Measurements from ENCODE around the gene PIPOX.
"Not testable (repeated sequence)": the region's sequence is repeated elsewhere in the genome, so short reads cannot be mapped to it uniquely, and the experiment has no call there.

PIPOX gene

GRCh38 chr17:29080965-29081364, 38.0 kb downstream of the PIPOX start:
- Histone ChIP-seq H3K4me3 (no peak overlapping the region), H3K27me3 (no peaks in the 10 kb centered on the region), H3K36me3 (peaks cover 39 to 96% (median 80%) of the 10 kb centered on the region in 3 donors), H3K27ac (no peak overlapping the region), H3K4me1 (no peaks in the 10 kb centered on the region), H3K9me3 (no peaks in the 10 kb centered on the region)
- intact Hi-C loops (cut with DNase I; ENCODE audit: low total_unique reads): no loop called here
- no peak for DNase-seq
- no peak for TF ChIP-seq CTCF (IDR thresholded peaks at IDR 0.05)

DNA sequence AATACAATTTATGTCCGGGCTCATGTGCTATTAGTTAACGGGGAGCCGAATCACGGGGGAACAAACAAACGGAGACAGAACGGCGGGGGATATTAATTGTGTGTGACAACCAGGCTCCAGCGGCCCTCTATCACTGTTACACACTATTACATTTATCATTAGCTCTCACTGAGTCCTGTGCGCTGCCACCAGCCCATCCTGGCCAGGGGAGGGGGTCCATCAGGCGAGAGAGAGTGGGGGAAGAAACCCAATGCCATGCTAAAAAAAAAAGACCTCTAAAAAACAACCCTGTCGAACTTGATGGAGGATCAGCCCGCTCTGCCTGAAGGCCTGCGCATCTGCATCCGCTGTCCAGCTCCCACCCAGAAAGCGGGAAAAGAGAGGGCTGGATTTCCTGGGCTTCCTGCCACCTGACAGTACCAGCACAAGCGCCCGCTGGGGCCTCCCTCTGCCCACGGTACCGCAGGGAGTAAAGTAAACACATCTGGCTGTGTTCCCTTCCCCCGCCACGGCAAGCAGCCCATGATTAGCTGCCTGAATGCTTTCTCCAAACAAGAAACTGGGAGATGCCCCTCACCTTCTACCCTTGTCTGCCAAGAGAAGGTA, 41.7 kb downstream of the PIPOX start:
- H3K27ac ChIP-seq: no peak overlapping the region
- H3K4me3 ChIP-seq: no peak overlapping the region
- peaks cover 56 to 99% (median 95%) of the 10 kb centered on the region in 3 donors for H3K36me3 ChIP-seq
- TF ChIP-seq CTCF (IDR thresholded peaks at IDR 0.05): no peak
- no peaks in the 10 kb centered on the region for H3K27me3 ChIP-seq
- H3K9me3 ChIP-seq: no peaks in the 10 kb centered on the region
- H3K4me1 ChIP-seq: no peaks in the 10 kb centered on the region
- no peak for DNase-seq
- intact Hi-C loops (cut with DNase I; ENCODE audit: low total_unique reads): no loop called here

DNA sequence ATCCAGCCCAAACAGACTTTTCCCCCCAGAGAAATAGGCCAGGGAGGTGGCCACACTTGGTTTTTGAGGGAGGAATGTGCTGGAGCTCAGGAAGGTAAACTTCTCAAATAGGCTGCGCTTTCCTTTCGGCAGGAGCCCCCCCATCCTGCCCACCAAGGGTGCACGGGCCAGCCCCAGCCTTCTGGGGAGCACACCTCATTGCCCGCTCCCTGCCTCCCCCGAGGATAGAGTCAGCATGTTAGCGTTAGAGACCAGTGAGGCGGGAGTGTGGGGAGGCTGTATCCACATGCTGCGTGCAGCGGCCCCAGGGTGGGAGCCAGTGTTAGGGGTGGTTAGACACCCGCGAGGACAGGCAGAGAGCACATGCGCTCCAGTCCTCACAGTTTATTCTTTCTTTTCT, 42.3 kb downstream of the PIPOX start:
- no peak for TF ChIP-seq CTCF (IDR thresholded peaks at IDR 0.05)

DNA sequence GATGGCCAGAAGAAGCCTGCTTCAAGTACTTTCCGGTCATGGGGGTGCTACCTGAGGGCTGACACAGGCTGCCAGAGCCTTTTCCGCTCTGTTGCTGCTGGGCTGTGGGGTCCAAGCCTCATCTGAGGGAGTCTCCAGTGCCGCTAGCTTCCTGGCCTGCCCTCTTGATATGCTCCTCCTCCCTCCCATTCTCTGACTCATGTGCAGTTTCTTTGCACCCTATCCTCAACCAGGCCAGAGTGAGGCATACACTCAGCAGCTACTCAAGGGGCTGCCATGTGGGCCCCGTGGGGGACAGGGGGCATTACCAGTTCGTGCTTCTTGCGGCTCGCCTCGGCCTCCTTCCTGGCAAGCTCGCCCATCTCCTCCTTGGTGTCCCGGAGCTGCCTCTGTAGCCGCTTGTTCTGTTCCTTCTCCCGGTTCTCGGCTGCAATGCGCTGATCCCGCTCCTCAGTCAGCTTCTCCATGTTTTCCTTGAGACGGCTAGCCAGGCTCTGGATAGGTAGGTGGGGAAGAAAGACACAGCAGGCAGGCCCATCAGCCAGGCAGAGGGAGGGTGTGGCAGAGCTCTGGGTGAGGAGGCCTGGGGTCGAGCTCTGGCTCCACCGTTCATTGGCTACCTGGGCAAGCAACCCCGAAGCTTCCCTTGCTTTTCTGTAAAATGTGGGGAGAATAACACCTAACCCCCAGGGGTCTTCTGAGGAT, 43.8 kb downstream of the PIPOX start:
- Histone ChIP-seq H3K27ac (no peak overlapping the region), H3K9me3 (no peaks in the 10 kb centered on the region), H3K4me3 (no peak overlapping the region), H3K4me1 (no peaks in the 10 kb centered on the region), H3K36me3 (peaks cover 62 to 99% (median 95%) of the 10 kb centered on the region in 3 donors), H3K27me3 (no peaks in the 10 kb centered on the region)
- intact Hi-C loops (cut with DNase I; ENCODE audit: low total_unique reads): no loop called here
- no peak for TF ChIP-seq CTCF (IDR thresholded peaks at IDR 0.05)
- no peak for DNase-seq

More for the DNA sequence above, 42.3 kb downstream of the PIPOX start:
- intact Hi-C loops (cut with DNase I; ENCODE audit: low total_unique reads): no loop called here
- no peaks in the 10 kb centered on the region for H3K4me1 ChIP-seq
- no peaks in the 10 kb centered on the region for H3K27me3 ChIP-seq
- DNase-seq: no peak
- H3K27ac ChIP-seq: no peak overlapping the region
- peaks cover 57 to 99% (median 95%) of the 10 kb centered on the region in 3 donors for H3K36me3 ChIP-seq
- no peak overlapping the region for H3K4me3 ChIP-seq
- no peaks in the 10 kb centered on the region for H3K9me3 ChIP-seq

DNA sequence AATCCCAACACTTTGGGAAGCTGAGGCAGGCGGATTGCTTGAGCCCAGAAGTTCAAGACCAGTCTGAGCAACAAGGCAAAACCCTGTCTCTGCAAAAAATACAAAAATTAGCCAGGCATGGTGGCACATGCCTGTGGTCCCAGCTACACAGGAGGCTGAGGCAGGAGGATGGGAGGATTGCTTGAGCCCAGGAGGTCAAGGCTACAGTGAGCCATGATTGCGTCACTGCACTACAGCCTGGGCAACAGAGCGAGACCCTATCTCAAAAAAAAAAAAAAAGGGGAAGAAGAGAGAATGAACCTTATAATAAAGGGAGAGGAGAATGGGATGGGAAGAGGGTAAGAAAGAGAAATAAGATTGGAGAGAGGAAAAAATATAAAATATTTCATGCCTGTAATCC, 45.8 kb downstream of the PIPOX start:
- H3K4me1 ChIP-seq; DNase-seq; intact Hi-C loops (cut with DNase I; ENCODE audit: low total_unique reads); H3K9me3 ChIP-seq; H3K27me3 ChIP-seq; H3K4me3 ChIP-seq; H3K27ac ChIP-seq: not testable (repeated sequence)
- peaks cover 78 to 100% (median 96%) of the 10 kb centered on the region in 3 donors for H3K36me3 ChIP-seq

- Histone ChIP-seq H3K36me3 (peaks cover 83 to 100% (median 96%) of the 10 kb centered on the region in 3 donors), H3K27ac (no peak overlapping the region), H3K4me1 (no peaks in the 10 kb centered on the region), H3K4me3 (no peak overlapping the region), H3K9me3 (no peaks in the 10 kb centered on the region), H3K27me3 (no peaks in the 10 kb centered on the region)
- intact Hi-C loops (cut with DNase I; ENCODE audit: low total_unique reads): no loop called here
- no peak for TF ChIP-seq CTCF (IDR thresholded peaks at IDR 0.05)
- DNase-seq: no peak
Observed at GRCh38 chr17:29089601-29090044, 46.7 kb downstream of the PIPOX start.
